Stimulated activated CD8-positive, alpha-beta memory T cell treated with anti-CD3 and anti-CD28 coated beads, Interleukin-4, amount 100 ng/mL, for 4 hours (primary cell): ENCODE results near the gene PRIMA1.

ENCODE experiments used
- DNase-seq, 2 donors: peaks; one replicate each; pipeline ENCODE4 v3.0.0-alpha.2; 2020; ENCODE audit warnings: low read depth in 2 of 2, low spot score in 1 of 2

PRIMA1 gene

GRCh38 chr14:93797071-93797470 is 8.8 kb upstream of the PRIMA1 start:
- DNase-seq = no peak

GRCh38 chr14:93794756-93795155 is 6.5 kb upstream of the PRIMA1 start:
- DNase-seq = no peak

GRCh38 chr14:93793555-93794324 is 5.5 kb upstream of the PRIMA1 start:
- DNase-seq = no peak

GRCh38 chr14:93792391-93792790 is 4.1 kb upstream of the PRIMA1 start:
- DNase-seq = no peak

- no peak for DNase-seq
Measured at GRCh38 chr14:93790966-93791365, 2.7 kb upstream of the PRIMA1 start.

GRCh38 chr14:93789228-93790130 is 1.2 kb upstream of the PRIMA1 start:
- DNase-seq = no peak

GRCh38 chr14:93788543-93789227 is 400 bp upstream of the PRIMA1 start:
- DNase-seq = no peak

GRCh38 chr14:93787465-93788292 is 606 bp downstream of the PRIMA1 start:
- DNase-seq = no peak

GRCh38 chr14:93785423-93785822 is 2.9 kb downstream of the PRIMA1 start:
- DNase-seq = no peak

GRCh38 chr14:93784878-93785277 is 3.4 kb downstream of the PRIMA1 start:
- DNase-seq = no peak

- DNase-seq = no peak
Measured at GRCh38 chr14:93780813-93781400, 7.4 kb downstream of the PRIMA1 start.

- no peak for DNase-seq
Measured at GRCh38 chr14:93778856-93779629, 9.2 kb downstream of the PRIMA1 start.

- no peak for DNase-seq
Measured at GRCh38 chr14:93778453-93778852, 9.8 kb downstream of the PRIMA1 start.

- no peak for DNase-seq
Measured at GRCh38 chr14:93775744-93776143, 12.5 kb downstream of the PRIMA1 start.

GRCh38 chr14:93775158-93775557 is 13.1 kb downstream of the PRIMA1 start:
- DNase-seq = no peak

- DNase-seq = no peak
Measured at GRCh38 chr14:93772263-93772662, 16.0 kb downstream of the PRIMA1 start.

- no peak for DNase-seq
Measured at GRCh38 chr14:93765970-93766369, 22.3 kb downstream of the PRIMA1 start.

- DNase-seq = no peak
Measured at GRCh38 chr14:93765155-93765554, 23.1 kb downstream of the PRIMA1 start.

- no peak for DNase-seq
Measured at GRCh38 chr14:93764211-93764659, 24.1 kb downstream of the PRIMA1 start.
